GM19025 (cell line): ENCODE results near the gene BTBD6.

Experiments used
- ATAC-seq: cut with Tn5 transposase; IDR thresholded peaks from one replicate; pipeline ENCODE4 v1.9.1; 2021; ENCODE audit warnings: mild to moderate bottlenecking, low read depth, moderate library complexity; ENCODE audit not compliant: unreplicated experiment

BTBD6 gene

DNA sequence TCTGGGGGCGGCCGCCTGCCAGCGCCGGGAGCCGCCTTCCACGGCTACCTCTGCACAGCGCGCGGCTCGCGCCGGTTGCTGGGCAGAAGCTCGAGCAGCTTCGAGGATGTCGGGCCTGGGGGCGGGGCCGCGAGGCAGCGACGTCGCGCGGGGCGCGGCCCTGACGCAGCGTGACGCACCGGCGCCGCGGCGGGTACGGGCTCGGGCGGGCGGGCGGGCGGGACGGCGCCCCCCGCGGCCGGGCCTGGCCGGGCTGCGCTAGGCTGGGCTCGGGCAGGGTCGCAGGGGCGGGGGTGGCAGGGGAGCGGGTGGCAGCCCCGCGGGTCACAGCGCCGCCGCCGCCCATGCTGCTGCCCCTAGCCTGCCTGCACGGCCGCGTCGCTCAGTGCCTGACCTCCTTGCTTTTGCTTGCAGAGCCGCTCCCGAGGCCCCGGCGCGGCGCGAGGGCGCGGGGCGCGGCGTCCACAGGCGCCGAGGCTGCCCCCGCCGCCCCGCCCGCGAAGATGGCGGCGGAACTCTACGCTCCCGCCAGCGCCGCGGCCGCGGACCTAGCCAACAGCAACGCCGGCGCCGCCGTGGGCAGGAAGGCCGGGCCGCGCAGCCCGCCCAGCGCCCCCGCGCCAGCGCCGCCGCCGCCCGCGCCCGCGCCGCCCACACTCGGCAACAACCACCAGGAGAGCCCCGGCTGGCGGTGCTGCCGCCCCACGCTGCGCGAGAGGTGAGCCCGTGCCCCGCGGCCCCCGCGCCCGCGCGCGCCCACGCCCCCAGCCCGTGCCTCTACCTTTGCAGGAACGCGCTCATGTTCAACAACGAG is at the start of gene BTBD6:
TSS of gene BTBD6 (plus strand) at position 166 of the 814 bp plus-strand sequence. CDS start at position 345, 179 bp downstream.
- ATAC-seq: peak; percentile 92

DNA sequence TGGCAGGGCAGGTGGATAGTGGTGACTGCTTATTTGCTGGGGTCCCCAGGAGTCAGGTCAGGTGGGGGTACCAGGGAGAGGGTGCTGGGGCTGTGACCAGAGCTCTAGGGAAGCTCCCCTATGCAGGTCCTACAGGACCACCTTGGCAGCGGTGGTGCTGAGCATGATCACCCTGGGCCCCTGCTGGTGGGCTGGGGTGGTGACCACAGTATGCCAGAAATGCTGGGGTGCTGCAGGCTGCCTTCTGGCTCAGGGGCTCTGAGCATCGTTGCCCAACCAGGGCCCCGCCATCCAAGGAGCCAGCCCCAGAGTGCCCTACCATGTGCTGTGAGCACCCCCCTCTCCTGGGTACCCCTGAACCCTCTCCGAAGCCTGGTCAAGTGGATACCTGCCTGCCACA is 49.7 kb upstream of the BTBD6 start:
- ATAC-seq: no peak

GRCh38 chr14:105199093-105199492 is 49.2 kb upstream of the BTBD6 start:
- ATAC-seq: no peak

DNA sequence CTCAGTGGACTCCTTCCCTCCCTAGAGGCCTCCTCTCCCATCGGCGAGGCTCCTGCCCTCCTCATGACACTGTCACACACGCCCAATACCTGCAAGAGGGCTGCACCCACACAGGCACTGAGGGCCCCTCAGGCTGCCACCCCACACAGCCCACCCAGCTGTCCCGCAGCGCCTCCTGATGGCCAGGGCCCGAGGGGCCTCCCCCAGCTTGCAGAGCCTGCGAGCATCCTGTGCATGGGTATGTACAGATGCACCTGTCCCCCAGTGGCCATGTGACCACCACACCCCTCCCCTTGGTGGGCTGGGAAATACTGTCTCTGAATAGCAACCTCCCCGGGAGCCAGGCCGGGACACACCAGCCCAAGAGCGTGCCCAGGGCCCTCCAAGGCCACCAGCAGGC is 48.3 kb upstream of the BTBD6 start:
- no peak for ATAC-seq

GRCh38 chr14:105200641-105201040 is 47.7 kb upstream of the BTBD6 start:
- no peak for ATAC-seq

GRCh38 chr14:105201156-105201924 is 47.0 kb upstream of the BTBD6 start:
- ATAC-seq: no peak

GRCh38 chr14:105201925-105202513 is 46.3 kb upstream of the BTBD6 start:
- no peak for ATAC-seq

GRCh38 chr14:105203057-105203531 is 45.2 kb upstream of the BTBD6 start:
- ATAC-seq: no peak

DNA sequence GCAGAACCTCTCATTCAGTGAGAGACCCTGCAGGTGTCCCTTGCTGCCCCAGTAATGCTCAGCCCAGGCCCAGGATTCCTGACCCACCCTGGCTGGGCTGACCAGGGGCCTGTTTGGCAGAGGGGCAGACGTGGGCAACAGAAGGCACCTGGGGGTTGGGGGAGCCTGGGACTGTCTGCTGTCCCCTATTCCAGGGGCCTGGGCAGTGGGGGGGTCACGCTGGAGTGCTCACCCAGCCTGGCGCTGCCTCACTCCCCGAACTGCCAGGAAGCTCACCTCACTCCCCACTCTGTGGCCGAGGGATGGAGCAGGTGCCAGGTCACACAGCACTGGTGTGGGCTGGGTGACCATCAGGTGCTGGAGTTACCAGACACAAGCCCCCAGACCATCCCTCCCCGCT is 44.6 kb upstream of the BTBD6 start:
- no peak for ATAC-seq

DNA sequence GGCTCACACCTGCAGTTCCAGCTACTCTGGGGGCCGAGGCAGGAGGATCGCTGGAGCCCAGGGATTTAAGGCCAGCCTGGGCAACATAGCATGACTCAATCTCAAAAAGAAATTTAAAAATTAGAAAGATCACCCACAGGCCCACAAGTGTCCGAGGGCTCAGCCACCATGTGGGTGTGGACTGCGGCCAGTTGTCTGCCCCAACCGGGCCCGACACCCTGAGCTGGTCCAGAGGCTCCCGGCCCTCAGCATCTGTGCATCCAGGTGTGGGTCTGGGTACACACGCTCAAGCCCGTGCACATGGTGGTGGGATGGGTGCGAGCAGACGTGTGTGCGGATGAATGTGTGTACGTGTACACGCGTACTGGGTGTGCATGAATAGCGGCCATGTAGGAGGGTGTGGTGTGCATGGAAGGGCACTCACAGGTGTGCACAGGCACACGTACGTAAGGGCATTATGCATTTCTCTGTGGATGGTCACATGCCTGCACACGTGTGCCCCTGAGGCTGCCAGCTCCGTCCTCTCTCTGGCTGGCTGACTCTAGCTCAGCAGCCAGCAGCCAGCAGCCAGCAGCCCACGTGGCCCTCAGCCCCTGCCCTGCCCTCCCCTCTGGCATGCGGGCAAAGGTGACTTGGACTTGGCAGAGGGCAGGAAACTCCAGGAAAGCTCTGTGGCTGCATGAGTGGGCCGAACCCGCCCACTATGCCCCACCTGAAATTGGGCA is 44.0 kb upstream of the BTBD6 start:
- ATAC-seq: no peak

DNA sequence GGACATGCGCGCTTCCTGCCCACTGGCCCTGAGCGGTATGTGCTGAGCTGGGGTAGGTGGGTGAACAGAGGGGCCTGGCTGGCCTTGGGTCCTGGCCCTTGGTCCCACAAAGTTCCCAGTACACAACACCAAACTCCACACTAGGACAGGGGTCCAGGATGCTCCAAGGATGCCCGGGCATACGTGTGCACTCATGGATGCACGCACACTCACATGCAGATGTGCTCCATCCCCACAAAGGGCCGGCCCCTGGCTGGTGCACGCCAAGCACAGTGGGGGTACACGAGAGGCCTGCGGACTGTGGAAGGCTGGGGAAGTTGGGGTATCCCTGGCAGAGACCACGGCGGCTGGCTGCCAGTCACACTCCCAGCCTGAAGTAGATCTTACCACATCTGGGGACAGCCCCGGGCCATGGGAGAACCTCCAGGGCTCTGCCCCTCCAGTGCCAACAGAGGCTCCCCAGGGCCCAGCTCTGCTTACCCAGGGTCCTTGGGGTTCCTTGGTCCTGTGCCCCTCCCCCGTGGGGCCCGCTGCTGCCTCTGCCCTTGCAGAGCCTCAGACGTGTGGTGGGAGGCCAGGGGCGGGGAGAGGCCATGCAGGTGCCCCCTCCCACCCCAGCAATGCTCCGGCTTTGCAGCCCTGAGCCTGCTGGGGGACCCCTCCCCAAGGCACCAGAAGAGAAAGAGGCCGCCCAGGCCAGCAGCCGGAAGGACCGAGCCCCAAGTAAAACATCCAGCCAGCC is 43.2 kb upstream of the BTBD6 start:
- ATAC-seq: no peak

DNA sequence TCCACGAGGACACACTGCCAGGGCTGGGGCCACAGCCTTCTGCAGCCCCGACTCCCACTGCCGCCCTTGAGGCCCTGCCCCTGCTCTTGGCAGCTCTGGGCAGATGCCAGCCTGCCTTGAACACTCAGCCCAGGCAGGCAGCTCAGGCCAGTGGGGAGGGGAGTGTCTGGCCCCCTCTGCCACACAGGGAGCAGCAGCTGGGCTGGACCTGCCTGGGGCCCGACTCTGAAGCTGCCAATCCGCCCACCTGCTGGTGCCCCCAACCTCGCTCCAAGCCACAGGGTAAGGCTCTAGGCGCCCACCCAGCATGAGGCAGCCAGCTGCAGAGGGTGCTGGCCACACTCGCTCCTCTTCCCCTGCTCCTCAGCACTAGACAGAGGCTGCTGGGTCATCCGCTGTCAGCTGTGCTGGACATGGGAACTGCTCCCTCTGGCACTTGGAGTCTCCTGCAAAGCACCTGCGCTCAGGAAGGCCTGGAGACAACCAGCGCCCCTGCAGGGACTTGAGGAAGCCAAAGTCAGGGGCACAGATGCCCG is 42.6 kb upstream of the BTBD6 start:
- no peak for ATAC-seq

DNA sequence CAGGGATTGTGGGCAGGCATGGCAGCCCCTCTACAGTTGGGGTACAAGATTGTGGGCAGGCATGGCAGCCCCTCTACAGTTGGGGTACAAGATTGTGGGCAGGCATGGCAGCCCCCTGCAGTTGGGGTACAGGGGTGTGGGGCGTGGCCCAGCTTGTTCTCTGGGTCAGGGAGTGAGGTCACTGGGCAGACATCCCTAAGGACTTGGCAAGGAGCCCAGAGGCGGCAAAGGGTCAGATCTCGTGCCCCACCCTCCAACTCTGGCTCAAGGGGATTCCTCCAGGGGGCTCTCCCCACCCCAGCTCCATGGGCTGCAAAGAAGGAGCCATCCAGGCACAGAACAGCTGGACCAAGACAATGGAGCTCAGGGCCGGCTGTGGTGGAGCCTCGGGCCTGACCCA is 41.5 kb upstream of the BTBD6 start:
- ATAC-seq: no peak

- no peak for ATAC-seq
Observed at GRCh38 chr14:105207460-105207901, 40.9 kb upstream of the BTBD6 start.

GRCh38 chr14:105207996-105208737 is 40.2 kb upstream of the BTBD6 start:
- no peak for ATAC-seq

DNA sequence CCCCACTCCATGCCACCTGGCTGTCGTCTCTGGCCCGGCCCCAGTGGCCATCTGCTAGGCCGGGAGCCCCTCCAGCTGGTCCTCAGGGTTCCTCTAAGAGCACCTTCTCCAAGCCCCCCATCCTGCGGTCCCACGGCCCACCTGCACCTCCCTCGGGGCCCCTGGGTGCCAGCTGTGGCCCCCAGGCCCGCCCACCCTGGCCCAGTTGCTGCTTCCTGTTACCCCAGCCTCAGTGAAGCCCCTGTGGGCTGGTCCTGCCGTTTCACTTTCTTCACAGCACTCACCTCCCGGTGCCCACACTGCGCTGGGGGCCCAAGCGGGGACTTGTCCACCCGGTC is 39.6 kb upstream of the BTBD6 start:
- ATAC-seq: no peak

GRCh38 chr14:105209091-105209490 is 39.2 kb upstream of the BTBD6 start:
- ATAC-seq: no peak

- no peak for ATAC-seq
Observed at GRCh38 chr14:105209646-105210045, 38.7 kb upstream of the BTBD6 start.
